IMR-90 (cell line): ENCODE measurements around the gene RASGEF1C. TPM values are rescaled to one million over a fixed set of nuclear protein-coding genes. Genes with fewer than 3 reads are reported as not detected.

Experiments used
- ATAC-seq: fragments of 200-7000 bp; cut with Tn5 transposase; 2 replicates; pipeline ENCODE4 v1.9.1; 2020; ENCODE audit warnings: low read depth, mild to moderate bottlenecking, moderate library complexity
- BruUV-seq: library from RNA; stranded (reverse); fragments of 400-500 nt; replicated peaks from 2 replicates; lab custom pipeline; 2021; lab: Mats Ljungman, UMichigan
- CTCF ChIA-PET: fragments of 300-600 bp; formaldehyde crosslinking; extraction: SDS; loops from one replicate; lab custom pipeline; 2021; ENCODE audit warnings: antibody characterized with exemption; lab: Yijun Ruan, JAX
- POLR2A ChIA-PET: fragments of 300-600 bp; sonication (Branson Sonifier 250); formaldehyde crosslinking; loops from one replicate; lab custom pipeline; 2022; ENCODE audit warnings: antibody characterized with exemption; ENCODE audit not compliant: unreplicated experiment; lab: Charles Lee
- DNase-seq: peaks from one replicate; pipeline ENCODE4 v3.0.0; 2013
- H2AFZ ChIP-seq: replicated peaks from 2 replicates; pipeline ENCODE3; 2013; ENCODE audit warnings: low read length, mild to moderate bottlenecking; ENCODE audit not compliant: poor library complexity
- H2AK5ac ChIP-seq: 2 replicates; pipeline ENCODE4 v1.6.1; 2013; ENCODE audit warnings: low read depth, low read length, inconsistent platforms
- H2AK9ac ChIP-seq: replicated peaks from 2 replicates; pipeline ENCODE3; 2013; ENCODE audit warnings: mild to moderate bottlenecking, low read depth, low read length, moderate library complexity; ENCODE audit not compliant: poor library complexity
- H2BK120ac ChIP-seq: 2 replicates; pipeline ENCODE4 v1.6.1; 2013; ENCODE audit warnings: low read depth, low read length, inconsistent platforms
- H2BK15ac ChIP-seq: 3 replicates; pipeline ENCODE4 v1.6.1; 2013; ENCODE audit warnings: low read depth, low read length, inconsistent platforms
- H2BK20ac ChIP-seq: 2 replicates; pipeline ENCODE4 v1.6.1; 2013; ENCODE audit warnings: low read depth, mild to moderate bottlenecking, inconsistent platforms, low read length, moderate library complexity
- H2BK5ac ChIP-seq: 2 replicates; pipeline ENCODE4 v1.6.1; 2013; ENCODE audit warnings: mild to moderate bottlenecking, low read depth, low read length, inconsistent platforms; ENCODE audit not compliant: poor library complexity, severe bottlenecking
- H3K14ac ChIP-seq: replicated peaks from 2 replicates; pipeline ENCODE4 v1.6.1; 2013; ENCODE audit warnings: low read depth, low read length, inconsistent platforms
- H3K18ac ChIP-seq: 2 replicates; pipeline ENCODE4 v1.6.1; 2013; ENCODE audit warnings: low read depth, low read length, control low read depth
- H3K23ac ChIP-seq: 2 replicates; pipeline ENCODE4 v1.6.1; 2013; ENCODE audit warnings: low read depth, low read length, inconsistent platforms
- H3K27ac ChIP-seq: 2 replicates; pipeline ENCODE4 v1.5.1; 2013; ENCODE audit warnings: mild to moderate bottlenecking, control low read depth, low read length; ENCODE audit not compliant: insufficient read depth
- H3K27me3 ChIP-seq: 2 replicates; pipeline ENCODE4 v1.6.1; 2013; ENCODE audit warnings: low read length; ENCODE audit not compliant: control insufficient read depth, insufficient read depth
- H3K36me3 ChIP-seq: 2 replicates; pipeline ENCODE4 v1.6.1; 2013; ENCODE audit warnings: low read length, mixed read lengths; ENCODE audit not compliant: control insufficient read depth, insufficient read depth
- H3K4ac ChIP-seq: 2 replicates; pipeline ENCODE4 v1.6.1; 2013; ENCODE audit warnings: low read depth, low read length, inconsistent platforms
- H3K4me1 ChIP-seq: 2 replicates; pipeline ENCODE4 v1.6.1; 2013; ENCODE audit warnings: low read length, mixed read lengths; ENCODE audit not compliant: control insufficient read depth, insufficient read depth
- H3K4me2 ChIP-seq: 2 replicates; pipeline ENCODE4 v1.6.1; 2013; ENCODE audit warnings: low read depth, mild to moderate bottlenecking, control low read depth, low read length, moderate library complexity
- H3K4me3 ChIP-seq: 2 replicates; pipeline ENCODE4 v1.5.1; 2013; ENCODE audit warnings: low read depth, mild to moderate bottlenecking, control low read depth, low read length, moderate library complexity; ENCODE audit not compliant: insufficient read depth
- H3K56ac ChIP-seq: 2 replicates; pipeline ENCODE4 v1.6.1; 2013; ENCODE audit warnings: low read length, inconsistent platforms; ENCODE audit not compliant: insufficient read depth; ENCODE audit errors: extremely low read depth
- H3K79me1 ChIP-seq, 2 experiments: 2 replicates each; pipeline ENCODE4 v1.6.1; 2013; ENCODE audit warnings: low read length in 2 of 2, inconsistent platforms in 1 of 2, low read depth in 1 of 2
- H3K9ac ChIP-seq: 2 replicates; pipeline ENCODE4 v1.6.1; 2013; ENCODE audit warnings: low read depth, low read length, control low read depth
- H3K9me1 ChIP-seq: 2 replicates; pipeline ENCODE4 v1.6.1; 2013; ENCODE audit warnings: low read length, inconsistent platforms; ENCODE audit not compliant: insufficient read depth
- H3K9me3 ChIP-seq: 2 replicates; pipeline ENCODE4 v1.6.1; 2013; ENCODE audit warnings: low read length; ENCODE audit not compliant: control insufficient read depth, insufficient read depth
- H4K20me1 ChIP-seq: 2 replicates; pipeline ENCODE4 v1.6.1; 2013; ENCODE audit warnings: low read length, inconsistent platforms; ENCODE audit not compliant: insufficient read depth
- H4K5ac ChIP-seq: 2 replicates; pipeline ENCODE4 v1.6.1; 2013; ENCODE audit warnings: mild to moderate bottlenecking, low read depth, low read length, control low read depth
- H4K8ac ChIP-seq, 2 experiments: 2 replicates each; pipeline ENCODE4 v1.6.1; 2013; ENCODE audit warnings: low read depth in 2 of 2, low read length in 2 of 2, control low read depth in 1 of 2, inconsistent platforms in 1 of 2
- H4K91ac ChIP-seq: 2 replicates; pipeline ENCODE4 v1.6.1; 2013; ENCODE audit warnings: low read depth, low read length, inconsistent platforms; ENCODE audit not compliant: insufficient read depth
- BHLHE40 ChIP-seq: fragments of 150-350 bp; IDR thresholded peaks from 2 replicates; pipeline ENCODE4 v1.6.1; 2016; ENCODE audit warnings: mild to moderate bottlenecking, low read depth, low read length
- CHD1 ChIP-seq: IDR thresholded peaks from 2 replicates; pipeline ENCODE4 v1.6.1; 2012; ENCODE audit warnings: low read depth, low read length, improper control_type of control experiment
- CTCF ChIP-seq: conservative IDR thresholded peaks from 2 replicates; pipeline ENCODE4 v1.5.1; 2012; ENCODE audit warnings: mild to moderate bottlenecking, low read depth, low read length, improper control_type of control experiment
- FOS ChIP-seq: fragments of 150-350 bp; IDR thresholded peaks from 2 replicates; pipeline ENCODE4 v1.6.1; 2016; ENCODE audit warnings: low read depth, low read length
- MAFK ChIP-seq: IDR thresholded peaks from 2 replicates; pipeline ENCODE4 v1.6.1; 2012; ENCODE audit warnings: low read depth, low read length, improper control_type of control experiment
- MAZ ChIP-seq: IDR thresholded peaks from 2 replicates; pipeline ENCODE4 v1.6.1; 2012; ENCODE audit warnings: low read depth, mild to moderate bottlenecking, low read length, improper control_type of control experiment, moderate library complexity, borderline replicate concordance
- NFE2L2 ChIP-seq: fragments of 150-350 bp; IDR thresholded peaks from 2 replicates; pipeline ENCODE4 v1.6.1; 2016; ENCODE audit warnings: low read depth, mild to moderate bottlenecking, low read length
- POLR2A ChIP-seq: IDR thresholded peaks from 2 replicates; pipeline ENCODE4 v1.6.1; 2012; ENCODE audit warnings: mild to moderate bottlenecking, low read depth, low read length
- RAD21 ChIP-seq: IDR thresholded peaks from 2 replicates; pipeline ENCODE4 v1.6.1; 2012; ENCODE audit warnings: low read length, improper control_type of control experiment
- RCOR1 ChIP-seq: IDR thresholded peaks from 2 replicates; pipeline ENCODE4 v1.6.1; 2012; ENCODE audit warnings: mild to moderate bottlenecking, low read length, improper control_type of control experiment; ENCODE audit not compliant: insufficient replicate concordance
- RFX5 ChIP-seq: IDR thresholded peaks from 2 replicates; pipeline ENCODE4 v1.8.0; 2012; ENCODE audit warnings: low read depth, mild to moderate bottlenecking, low read length, moderate library complexity
- SMC3 ChIP-seq: fragments of 150-350 bp; IDR thresholded peaks from 2 replicates; pipeline ENCODE4 v1.6.1; 2016; ENCODE audit warnings: low read depth, mild to moderate bottlenecking, antibody characterized with exemption, low read length, moderate library complexity
- USF2 ChIP-seq: fragments of 150-350 bp; IDR thresholded peaks from 2 replicates; pipeline ENCODE4 v1.6.1; 2017; ENCODE audit warnings: mild to moderate bottlenecking, antibody characterized with exemption, low read length, low read depth
- WGBS, 2 experiments: methylation state at CpG; one replicate each; pipeline versions ENCODE4 v1.1.5 to v1.1.7; 2013; ENCODE audit warnings: missing lambda C conversion rate in 2 of 2; ENCODE audit not compliant: insufficient read length in 1 of 2; ENCODE audit errors: extremely low coverage in 2 of 2; 5-methylcytosine and 5-hydroxymethylcytosine counted together
- dilution Hi-C: fragments of 300-500 bp; cut with HindIII; formaldehyde crosslinking; loops from one replicate; pipeline ENCODE4 v1.14.3; 2018; ENCODE audit warnings: low sequenced_read_pairs; ENCODE audit not compliant: unreplicated experiment
- in situ Hi-C: fragments of 300-500 bp; cut with MboI; formaldehyde crosslinking; loops from 3 replicates; pipeline ENCODE4 v1.14.3; 2019; ENCODE audit warnings: low sequenced_read_pairs, inconsistent platforms, mixed read lengths
- intact Hi-C: fragments of 100-400 bp; cut with micrococcal nuclease; formaldehyde crosslinking; loops from 2 replicates; pipeline ENCODE4 v1.10.0; 2022
- polyA plus RNA-seq, 3 experiments: library from polyadenylated mRNA; depleted of rRNA; stranded (reverse); fragments of >200 nt; gene quantifications; 2 replicates each; pipeline ENCODE4 v1.2.3, GENCODE V29; 2012; ENCODE audit warnings: low replicate concordance in 1 of 3
- total RNA-seq: library from RNA; depleted of rRNA; stranded (reverse); fragments of >200 nt; gene quantifications from 2 replicates; pipeline ENCODE4 v1.2.3, GENCODE V29; 2012

The RASGEF1C gene
- total and polyA plus RNA-seq, 2 of the 4 experiments (the other 2 are of a cell fraction), result not detected

- peak overlapping the region; percentile 37 for H2AK9ac ChIP-seq
- H3K4me3 ChIP-seq, result no peak overlapping the region
- H3K9ac ChIP-seq, result no peak overlapping the region
- H3K27ac ChIP-seq, result no peak overlapping the region
- H3K4me2 ChIP-seq, result no peak overlapping the region
- H3K4ac ChIP-seq, result no peak overlapping the region
- dilution Hi-C loops, result no loop called here
- H3K27me3 ChIP-seq, result peaks cover 12% of the 10 kb centered on the region; the same call in 1 of the 2 replicates
- no peak overlapping the region for H3K14ac ChIP-seq
- ATAC-seq, result no peak
- 0 out of 2 replicates have a peak, but pooled peaks cover 2% of the 10 kb centered on the region for H3K9me3 ChIP-seq
- H3K4me1 ChIP-seq, result peaks cover 15% of the 10 kb centered on the region; the same call in 1 of the 2 replicates
- H3K79me1 ChIP-seq, result no peaks in the 10 kb centered on the region
- no peak overlapping the region for H2BK15ac ChIP-seq
- H3K18ac ChIP-seq, result no peak overlapping the region
- H3K9me1 ChIP-seq, result peaks cover 5% of the 10 kb centered on the region; the same call in 1 of the 2 replicates
- ChIA-PET POLR2A (no interaction called here), CTCF (no interaction called here)
- intact Hi-C loops, result no loop called here
- no peak overlapping the region for H2AFZ ChIP-seq
- no peak overlapping the region for H2BK20ac ChIP-seq
- TF ChIP-seq RAD21 (no peak), MAFK (no peak), MAZ (no peak), RFX5 (no peak), CTCF (no peak), CHD1 (no peak), SMC3 (no peak), POLR2A (no peak), RCOR1 (no peak), USF2 (no peak), NFE2L2 (no peak), BHLHE40 (no peak), FOS (no peak)
- no peak overlapping the region for H2AK5ac ChIP-seq
- no peaks in the 10 kb centered on the region for H4K20me1 ChIP-seq
- no peak overlapping the region for H2BK5ac ChIP-seq
- H3K36me3 ChIP-seq, result no peaks in the 10 kb centered on the region
- no peak overlapping the region for H4K5ac ChIP-seq
- WGBS, 2 experiments, result 68% methylated on average over 11 of the region's 25 CpGs; no CpG with 5 or more reads in 1 of the 2 experiments
- no peak for DNase-seq
- H2BK120ac ChIP-seq, result no peak overlapping the region
- no peak overlapping the region for H4K91ac ChIP-seq
- no peak overlapping the region for H3K23ac ChIP-seq
- no peak overlapping the region for H4K8ac ChIP-seq
- no TSS peak for BruUV-seq
- in situ Hi-C loops, result no loop called here
- H3K56ac ChIP-seq, result no peak overlapping the region
Measured at GRCh38 chr5:180178531-180179441, 30.2 kb downstream of the RASGEF1C start.
